ENCODE measurements around the gene ZBTB48.

Gene ZBTB48

GRCh38 chr1:6621429-6622391, 41.9 kb downstream of the ZBTB48 start:
- Histone ChIP-seq H3K9ac (ENCODE audit: insufficient read length) (peak overlapping the region; percentile 26), H3K9me3 (ENCODE audit: low read depth, low read length) (no peaks in the 10 kb centered on the region), H3K36me3 (ENCODE audit: insufficient read depth, low read length) (peaks cover 65% of the 10 kb centered on the region), H3K27ac (peak overlapping the region; percentile 23), H3K4me3 (no peak overlapping the region)
- TF ChIP-seq POLR2AphosphoS5 (IDR thresholded peaks at IDR 0.05; ENCODE audit: borderline replicate concordance, low read depth, low read length) = no peak
- no peak for TF ChIP-seq EZH2 (IDR thresholded peaks at IDR 0.05)
- no peak for TF ChIP-seq FOXP2 (optimal IDR thresholded peaks at IDR 0.05; ENCODE audit: control extremely low read depth, extremely low read length, insufficient read depth)
- no peak for DNase-seq (ENCODE audit: low read depth, low spot score)

GRCh38 chr1:6622396-6623152, 42.8 kb downstream of the ZBTB48 start:
- DNase-seq (ENCODE audit: low read depth, low spot score) = no peak
- Histone ChIP-seq H3K9ac (ENCODE audit: insufficient read length) (peak overlapping the region; percentile 26), H3K36me3 (ENCODE audit: insufficient read depth, low read length) (peaks cover 63% of the 10 kb centered on the region), H3K27ac (peak overlapping the region; percentile 23), H3K9me3 (ENCODE audit: low read depth, low read length) (no peaks in the 10 kb centered on the region), H3K4me3 (no peak overlapping the region)
- no peak for TF ChIP-seq EZH2 (IDR thresholded peaks at IDR 0.05)
- TF ChIP-seq FOXP2 (optimal IDR thresholded peaks at IDR 0.05; ENCODE audit: control extremely low read depth, extremely low read length, insufficient read depth) = no peak
- TF ChIP-seq POLR2AphosphoS5 (IDR thresholded peaks at IDR 0.05; ENCODE audit: borderline replicate concordance, low read depth, low read length) = no peak

- TF ChIP-seq EZH2 (IDR thresholded peaks at IDR 0.05) (no peak), FOXP2 (optimal IDR thresholded peaks at IDR 0.05; ENCODE audit: control extremely low read depth, extremely low read length, insufficient read depth) (no peak), POLR2AphosphoS5 (IDR thresholded peaks at IDR 0.05; ENCODE audit: borderline replicate concordance, low read depth, low read length) (no peak)
- Histone ChIP-seq H3K4me3 (no peak overlapping the region), H3K9me3 (ENCODE audit: low read depth, low read length) (no peaks in the 10 kb centered on the region), H3K27ac (peak overlapping the region; percentile 26), H3K36me3 (ENCODE audit: insufficient read depth, low read length) (peaks cover 63% of the 10 kb centered on the region), H3K9ac (ENCODE audit: insufficient read length) (no peak overlapping the region)
- DNase-seq (ENCODE audit: low read depth, low spot score) = no peak
Observed at GRCh38 chr1:6623269-6623965, 43.6 kb downstream of the ZBTB48 start.

DNA sequence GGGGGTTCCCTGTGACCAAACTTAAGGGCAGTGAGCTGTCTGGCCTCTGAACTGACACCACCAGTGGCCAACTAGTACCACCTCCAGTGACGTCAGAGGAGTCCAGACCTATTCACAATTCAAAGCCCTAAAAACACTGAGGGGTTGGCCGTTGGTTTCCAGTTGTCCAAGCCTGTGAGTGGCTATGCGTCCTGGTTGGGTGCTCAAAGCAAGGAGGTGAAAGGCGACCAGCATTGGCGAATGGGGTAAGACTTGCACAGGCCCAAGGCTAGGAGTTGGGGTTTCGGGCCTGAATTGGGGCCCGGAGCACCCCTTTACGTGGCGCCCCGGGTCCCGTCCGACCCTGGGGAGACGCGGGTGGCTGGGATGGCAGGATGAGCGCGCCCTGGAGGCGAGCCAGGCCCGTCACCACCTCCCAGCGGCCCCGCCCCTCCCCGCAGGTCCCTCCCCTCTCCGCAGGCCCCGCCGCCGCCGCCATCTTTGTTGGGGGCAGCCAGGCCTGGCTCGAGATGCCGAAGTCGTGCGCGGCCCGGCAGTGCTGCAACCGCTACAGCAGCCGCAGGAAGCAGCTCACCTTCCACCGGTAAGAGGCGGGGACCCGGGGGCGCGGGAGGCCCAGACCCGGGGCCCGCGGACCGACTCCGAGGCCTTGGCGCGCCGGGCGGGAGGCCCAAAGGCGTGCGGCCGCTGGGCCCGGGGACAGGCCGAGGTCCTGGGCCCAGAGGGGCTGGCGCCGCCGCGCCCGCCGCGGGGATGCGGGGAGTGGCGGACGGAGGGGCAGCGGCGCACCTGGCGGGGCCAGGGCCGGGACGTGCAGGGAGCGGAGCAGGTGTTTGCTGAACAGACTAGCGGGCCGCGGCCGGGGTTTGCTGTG, 45.2 kb downstream of the ZBTB48 start, which contains the start of gene THAP3:
Gene THAP3, plus strand, starts transcription at position 159 of the 874 bp plus-strand sequence. Its CDS starts 351 bp downstream, at position 510.
- Histone ChIP-seq H3K27ac (peak within 1 kb of the TSS; percentile 26), H3K9me3 (ENCODE audit: low read depth, low read length) (no peaks in the 10 kb centered on the region), H3K4me3 (peak within 1 kb of the TSS; percentile 82), H3K36me3 (ENCODE audit: insufficient read depth, low read length) (peaks cover 64% of the 10 kb centered on the region), H3K9ac (ENCODE audit: insufficient read length) (peak within 1 kb of the TSS; percentile 86)
- no peak for DNase-seq (ENCODE audit: low read depth, low spot score)
- TF ChIP-seq POLR2AphosphoS5 (IDR thresholded peaks at IDR 0.05; ENCODE audit: borderline replicate concordance, low read depth, low read length) (peak; percentile 76), FOXP2 (optimal IDR thresholded peaks at IDR 0.05; ENCODE audit: control extremely low read depth, extremely low read length, insufficient read depth) (no peak)

DNA sequence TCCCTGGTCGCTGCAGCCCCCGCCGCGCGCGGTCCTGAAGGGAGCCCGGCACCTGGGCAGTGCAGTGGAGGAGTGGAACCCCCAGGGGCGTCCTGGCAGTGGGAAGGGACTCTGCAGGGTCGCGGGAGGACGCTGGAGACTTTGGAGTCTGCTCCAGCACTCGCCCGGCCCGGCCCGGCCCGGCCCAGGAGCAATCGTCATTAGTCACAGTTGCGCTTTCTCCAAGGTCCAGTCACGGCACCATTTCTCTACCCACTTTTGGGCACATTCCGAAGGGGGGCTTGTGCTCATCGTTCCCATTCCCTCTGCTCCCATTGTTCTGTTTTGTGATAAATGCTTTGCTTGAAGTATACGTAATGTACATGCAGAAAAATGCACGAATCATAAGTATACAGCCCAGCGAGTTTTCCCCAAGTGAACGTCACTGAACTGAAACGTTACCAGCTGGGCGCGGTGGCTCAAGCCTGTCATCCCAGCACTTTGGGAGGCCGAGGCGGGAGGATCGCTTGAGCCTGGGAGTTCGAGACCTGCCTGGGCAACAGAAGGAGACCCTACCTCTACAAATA, 45.9 kb downstream of the ZBTB48 start:
- peaks cover 59% of the 10 kb centered on the region for H3K36me3 ChIP-seq (ENCODE audit: insufficient read depth, low read length)
- H3K27ac ChIP-seq = no peak overlapping the region
- peak overlapping the region; percentile 86 for H3K9ac ChIP-seq (ENCODE audit: insufficient read length)
- peak overlapping the region; percentile 82 for H3K4me3 ChIP-seq
- no peak for TF ChIP-seq FOXP2 (optimal IDR thresholded peaks at IDR 0.05; ENCODE audit: control extremely low read depth, extremely low read length, insufficient read depth)
- no peak for TF ChIP-seq EZH2 (IDR thresholded peaks at IDR 0.05)
- TF ChIP-seq POLR2AphosphoS5 (IDR thresholded peaks at IDR 0.05; ENCODE audit: borderline replicate concordance, low read depth, low read length) = no peak
- H3K9me3 ChIP-seq (ENCODE audit: low read depth, low read length) = no peaks in the 10 kb centered on the region
- DNase-seq (ENCODE audit: low read depth, low spot score) = no peak

GRCh38 chr1:6627031-6627430, 47.2 kb downstream of the ZBTB48 start:
- Histone ChIP-seq H3K27ac (no peak overlapping the region), H3K4me3 (no peak overlapping the region)

More at GRCh38 chr1:6627031-6627430, 47.2 kb downstream of the ZBTB48 start:
- H3K36me3 ChIP-seq (ENCODE audit: insufficient read depth, low read length) = peaks cover 47% of the 10 kb centered on the region
- DNase-seq (ENCODE audit: low read depth, low spot score) = no peak
- TF ChIP-seq FOXP2 (optimal IDR thresholded peaks at IDR 0.05; ENCODE audit: control extremely low read depth, extremely low read length, insufficient read depth) (no peak), POLR2AphosphoS5 (IDR thresholded peaks at IDR 0.05; ENCODE audit: borderline replicate concordance, low read depth, low read length) (no peak), EZH2 (IDR thresholded peaks at IDR 0.05) (no peak)
- H3K9me3 ChIP-seq (ENCODE audit: low read depth, low read length) = no peaks in the 10 kb centered on the region
- H3K9ac ChIP-seq (ENCODE audit: insufficient read length) = no peak overlapping the region
